ENCODE data around the gene VTA1. TPM values are rescaled to one million over a fixed set of nuclear protein-coding genes. Genes with fewer than 3 reads are reported as not detected.
"Not testable (repeated sequence)": the region's sequence is repeated elsewhere in the genome, so short reads cannot be mapped to it uniquely, and the experiment has no call there.

Gene VTA1
- total RNA-seq, 2 donors from 2014 or later = 26.4 to 37.3 TPM

DNA sequence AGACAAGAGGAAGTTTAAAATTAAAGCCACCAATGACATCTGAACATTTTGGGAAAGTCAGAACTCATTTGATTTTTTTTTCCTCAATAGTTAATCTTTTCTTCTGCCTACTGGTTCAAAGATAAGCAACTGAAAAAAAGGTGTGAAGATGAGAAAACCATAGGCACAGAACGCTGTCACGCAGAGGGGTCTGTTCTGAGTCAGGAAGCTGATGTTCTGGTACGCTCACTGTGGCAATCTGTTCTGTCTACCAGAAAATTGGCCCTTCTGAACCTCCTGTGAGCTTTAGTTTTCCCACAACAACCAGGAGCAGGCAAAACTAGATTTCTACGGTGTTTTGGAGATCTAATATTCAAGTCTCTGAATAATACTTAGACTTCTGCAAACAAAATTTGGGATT is 78.1 kb downstream of the VTA1 start:
- TF ChIP-seq, protein P1, sequence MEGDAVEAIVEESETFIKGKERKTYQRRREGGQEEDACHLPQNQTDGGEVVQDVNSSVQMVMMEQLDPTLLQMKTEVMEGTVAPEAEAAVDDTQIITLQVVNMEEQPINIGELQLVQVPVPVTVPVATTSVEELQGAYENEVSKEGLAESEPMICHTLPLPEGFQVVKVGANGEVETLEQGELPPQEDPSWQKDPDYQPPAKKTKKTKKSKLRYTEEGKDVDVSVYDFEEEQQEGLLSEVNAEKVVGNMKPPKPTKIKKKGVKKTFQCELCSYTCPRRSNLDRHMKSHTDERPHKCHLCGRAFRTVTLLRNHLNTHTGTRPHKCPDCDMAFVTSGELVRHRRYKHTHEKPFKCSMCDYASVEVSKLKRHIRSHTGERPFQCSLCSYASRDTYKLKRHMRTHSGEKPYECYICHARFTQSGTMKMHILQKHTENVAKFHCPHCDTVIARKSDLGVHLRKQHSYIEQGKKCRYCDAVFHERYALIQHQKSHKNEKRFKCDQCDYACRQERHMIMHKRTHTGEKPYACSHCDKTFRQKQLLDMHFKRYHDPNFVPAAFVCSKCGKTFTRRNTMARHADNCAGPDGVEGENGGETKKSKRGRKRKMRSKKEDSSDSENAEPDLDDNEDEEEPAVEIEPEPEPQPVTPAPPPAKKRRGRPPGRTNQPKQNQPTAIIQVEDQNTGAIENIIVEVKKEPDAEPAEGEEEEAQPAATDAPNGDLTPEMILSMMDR (IDR thresholded peaks at IDR 0.05) = no peak
- ATAC-seq (ENCODE audit: insufficient number of reproducible peaks, low FRiP score, low read depth) (no peak), DNase-seq (ENCODE audit: low spot score) (no peak)
- no peaks in the 10 kb centered on the region for H3K27me3 ChIP-seq (replicated peaks; ENCODE audit: insufficient read depth)
- no peak overlapping the region for H3K27ac ChIP-seq
- no peaks in the 10 kb centered on the region for H3K4me1 ChIP-seq (ENCODE audit: control insufficient read depth in 1 of 2, low read depth in 2 of 2)
- no peak overlapping the region for H3K4me3 ChIP-seq
- peaks cover 3% of the 10 kb centered on the region for H3K36me3 ChIP-seq
- H3K9me3 ChIP-seq = no peaks in the 10 kb centered on the region

DNA sequence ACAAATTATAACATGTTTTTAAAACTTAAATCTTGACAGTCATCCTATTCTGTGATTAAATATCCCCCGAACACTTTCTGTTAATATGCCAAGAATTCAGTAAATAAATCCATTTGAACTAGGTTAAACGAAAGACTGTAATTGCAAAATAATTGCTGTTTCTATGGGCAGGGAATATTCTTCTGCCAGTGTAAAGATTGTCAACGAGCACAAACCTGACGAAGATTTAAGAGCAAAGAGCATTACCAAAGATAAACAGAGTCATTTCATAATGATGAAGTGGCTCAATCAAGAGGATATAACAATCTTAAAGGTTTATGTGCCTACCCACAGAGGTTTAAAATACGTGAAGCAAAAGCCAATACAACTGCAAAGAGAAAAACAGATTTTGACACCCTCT is 78.5 kb downstream of the VTA1 start:
- ATAC-seq (ENCODE audit: insufficient number of reproducible peaks, low FRiP score, low read depth) (no peak), DNase-seq (ENCODE audit: low spot score) (no peak)
- no peak overlapping the region for H3K27ac ChIP-seq
- TF ChIP-seq, protein P1 (IDR thresholded peaks at IDR 0.05) = no peak
- no peaks in the 10 kb centered on the region for H3K9me3 ChIP-seq
- H3K4me1 ChIP-seq (ENCODE audit: control insufficient read depth in 1 of 2, low read depth in 2 of 2) = no peaks in the 10 kb centered on the region
- H3K36me3 ChIP-seq = no peaks in the 10 kb centered on the region
- H3K4me3 ChIP-seq = no peak overlapping the region
- no peaks in the 10 kb centered on the region for H3K27me3 ChIP-seq (replicated peaks; ENCODE audit: insufficient read depth)

DNA sequence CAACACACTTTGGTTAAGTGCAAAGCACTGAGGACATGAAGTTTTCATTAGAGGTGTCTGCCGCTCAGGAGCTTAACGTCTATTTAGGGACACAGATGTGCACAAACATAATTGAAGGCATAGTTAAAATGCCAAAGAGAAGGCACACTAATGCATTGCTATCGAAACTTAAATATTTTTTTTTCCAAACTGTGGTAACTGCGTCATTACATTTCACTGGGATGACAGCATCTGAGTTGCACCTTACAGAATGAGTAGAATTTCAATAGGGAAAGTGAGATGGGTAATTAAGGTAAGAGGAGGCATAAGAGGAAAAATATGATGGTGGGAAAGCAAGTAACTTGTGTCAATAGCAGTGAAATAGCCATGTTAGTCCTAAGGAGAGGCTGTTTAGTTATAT is 79.7 kb downstream of the VTA1 start:
- ATAC-seq (ENCODE audit: insufficient number of reproducible peaks, low FRiP score, low read depth) = no peak

DNA sequence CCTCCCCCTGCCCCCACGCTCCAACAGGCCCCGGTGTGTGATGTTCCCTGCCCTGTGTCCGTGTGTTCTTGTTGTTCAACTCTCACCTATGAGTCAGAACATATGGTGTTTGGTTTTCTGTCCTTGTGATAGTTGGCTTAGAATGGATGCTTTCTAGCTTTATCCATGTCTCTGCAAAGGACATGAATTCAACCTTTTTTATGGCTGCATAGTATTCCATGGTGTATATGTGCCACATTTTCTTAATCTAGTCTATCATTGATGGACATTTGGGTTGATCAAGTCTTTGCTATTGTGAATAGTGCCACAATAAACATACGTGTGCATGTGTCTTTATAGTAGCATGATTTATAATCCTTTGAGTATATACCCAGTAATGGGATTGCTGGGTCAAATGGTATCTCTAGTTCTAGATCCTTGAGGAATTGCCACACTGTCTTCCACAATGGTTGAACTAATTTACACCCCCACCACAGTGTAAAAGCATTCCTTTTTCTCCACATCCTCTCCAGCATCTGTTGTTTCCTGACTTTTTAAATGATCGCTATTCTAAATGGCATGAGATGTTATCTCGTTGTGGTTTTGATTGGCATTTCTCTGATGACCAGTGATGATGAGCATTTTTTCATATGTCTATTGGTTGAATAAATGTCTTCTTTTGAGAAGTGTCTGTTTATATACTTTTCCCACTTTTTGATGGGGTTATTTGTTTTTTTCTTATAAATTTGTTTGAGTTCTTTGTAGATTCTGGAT is 82.6 kb downstream of the VTA1 start:
- H3K9me3 ChIP-seq; H3K27me3 ChIP-seq (replicated peaks; ENCODE audit: insufficient read depth); DNase-seq (ENCODE audit: low spot score); H3K36me3 ChIP-seq; H3K4me1 ChIP-seq (ENCODE audit: control insufficient read depth in 1 of 2, low read depth in 2 of 2); H3K27ac ChIP-seq; H3K4me3 ChIP-seq; ATAC-seq (ENCODE audit: insufficient number of reproducible peaks, low FRiP score, low read depth): not testable (repeated sequence)

More for the DNA sequence above, 79.7 kb downstream of the VTA1 start:
- Histone ChIP-seq H3K4me3 (no peak overlapping the region), H3K9me3 (no peaks in the 10 kb centered on the region), H3K36me3 (no peaks in the 10 kb centered on the region), H3K4me1 (ENCODE audit: control insufficient read depth in 1 of 2, low read depth in 2 of 2) (no peaks in the 10 kb centered on the region), H3K27ac (no peak overlapping the region), H3K27me3 (replicated peaks; ENCODE audit: insufficient read depth) (no peaks in the 10 kb centered on the region)
- DNase-seq (ENCODE audit: low spot score) = no peak
- TF ChIP-seq, protein P1 (IDR thresholded peaks at IDR 0.05) = no peak

DNA sequence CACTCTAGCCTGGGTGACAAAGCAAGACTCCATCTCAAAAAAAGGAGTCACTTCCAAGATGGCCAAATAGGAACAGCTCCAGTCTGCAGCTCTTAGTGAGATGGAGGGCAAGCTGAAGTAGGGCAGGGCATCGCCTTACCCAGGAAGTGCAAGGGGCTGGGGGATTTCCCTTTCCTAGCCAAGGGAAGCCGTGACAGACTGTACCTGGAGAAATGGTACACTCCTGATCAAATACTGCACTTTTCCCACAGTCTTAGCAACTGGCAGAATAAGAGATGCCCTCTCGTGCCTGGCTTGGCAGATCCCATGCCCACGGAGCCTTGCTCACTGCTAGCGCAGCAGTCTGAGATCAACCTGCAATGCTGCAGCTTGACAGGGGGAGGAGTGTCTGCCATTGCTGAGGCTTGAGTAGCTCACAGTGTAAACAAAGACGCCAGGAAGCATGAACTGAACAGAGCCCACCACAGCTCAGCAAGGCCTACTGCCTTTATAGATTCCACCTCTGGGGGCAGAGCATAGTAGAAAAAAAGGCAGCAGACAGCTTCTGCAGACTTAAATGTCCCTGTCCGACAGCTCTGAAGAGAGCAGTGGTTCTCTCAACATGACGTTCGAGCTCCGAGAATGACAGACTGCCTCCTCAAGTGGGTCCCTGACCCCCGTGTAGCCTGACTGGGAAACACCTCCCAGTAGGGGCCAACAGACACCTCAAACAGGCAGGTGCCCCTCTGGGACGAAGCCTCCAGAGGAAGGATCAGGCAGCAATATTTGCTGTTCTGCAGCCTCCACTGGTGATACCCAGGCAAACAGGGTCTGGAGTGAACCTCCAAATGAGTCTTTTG is 85.4 kb downstream of the VTA1 start:
- not testable (repeated sequence) for H3K9me3 ChIP-seq; DNase-seq (ENCODE audit: low spot score); H3K4me1 ChIP-seq (ENCODE audit: control insufficient read depth in 1 of 2, low read depth in 2 of 2); H3K4me3 ChIP-seq; H3K36me3 ChIP-seq; H3K27me3 ChIP-seq (replicated peaks; ENCODE audit: insufficient read depth); ATAC-seq (ENCODE audit: insufficient number of reproducible peaks, low FRiP score, low read depth); H3K27ac ChIP-seq

DNA sequence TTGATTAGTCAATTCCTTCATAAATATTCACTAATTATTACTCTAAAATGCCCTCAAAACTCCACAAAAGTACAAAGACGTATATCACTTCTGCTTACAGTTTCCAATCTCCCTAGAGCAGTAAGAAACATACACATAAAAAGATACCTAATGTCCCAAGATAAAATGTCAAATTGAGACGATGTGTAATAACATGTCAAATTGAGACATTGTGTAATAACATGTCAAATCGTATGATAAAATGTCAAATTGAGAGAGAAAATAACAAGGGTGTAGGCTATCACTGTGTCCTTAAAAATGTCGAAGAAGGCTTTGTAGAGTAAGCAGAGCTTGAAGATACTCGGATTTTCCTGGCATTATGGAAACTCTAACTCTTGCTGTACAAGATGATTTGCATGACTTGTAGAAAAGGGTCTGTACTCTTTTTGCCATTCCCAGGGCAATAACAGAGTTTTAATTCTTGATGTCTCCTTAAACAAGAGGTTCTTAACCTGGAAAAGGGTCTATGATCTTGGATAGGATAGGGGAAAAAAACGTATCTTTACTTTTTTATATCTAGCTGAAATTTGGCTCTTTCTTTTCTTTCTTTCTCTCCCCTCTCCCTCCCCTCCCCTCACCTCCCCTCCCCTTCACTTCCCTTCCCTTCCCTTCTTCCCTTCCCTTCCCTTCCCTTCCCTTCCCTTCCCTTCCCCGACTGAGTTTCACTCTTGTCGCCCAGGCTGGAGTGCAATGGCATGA is 87.1 kb downstream of the VTA1 start:
- H3K27me3 ChIP-seq (replicated peaks; ENCODE audit: insufficient read depth) = no peaks in the 10 kb centered on the region
- H3K4me1 ChIP-seq (ENCODE audit: control insufficient read depth in 1 of 2, low read depth in 2 of 2) = peaks cover 0 to 7% of the 10 kb centered on the region in 2 donors
- no peaks in the 10 kb centered on the region for H3K9me3 ChIP-seq
- H3K27ac ChIP-seq = no peak overlapping the region
- H3K4me3 ChIP-seq = no peak overlapping the region
- TF ChIP-seq, protein P1 (IDR thresholded peaks at IDR 0.05) = no peak
- no peak for DNase-seq (ENCODE audit: low spot score)
- no peak for ATAC-seq (ENCODE audit: insufficient number of reproducible peaks, low FRiP score, low read depth)
- no peaks in the 10 kb centered on the region for H3K36me3 ChIP-seq

All from thoracic aorta (tissue), 2 donors.